ENCODE data around the gene PTPN1. TPM values are rescaled to one million over a fixed set of nuclear protein-coding genes. Genes with fewer than 3 reads are reported as not detected.
A peak's percentile ranks its signal among the peaks of the same experiment; 100 is the strongest.

Gene PTPN1
- total and polyA plus RNA-seq, 2 of the 13 experiments (the other 11 are each of a cell fraction or from before 2014, with no cell fraction given) = 17.7 to 37.2 TPM

GRCh38 chr20:50469796-50470195 lies 40.4 kb upstream of the PTPN1 start (continued):
- no peak for TF ChIP-seq BCLAF1 (IDR thresholded peaks at IDR 0.05)
- TF ChIP-seq DRAP1 (CRISPR knock-in tag; IDR thresholded peaks at IDR 0.05) = no peak
- TF ChIP-seq SNAI1 (CRISPR knock-in tag; IDR thresholded peaks at IDR 0.05; ENCODE audit: borderline replicate concordance) = no peak
- no peak for TF ChIP-seq ZNF792 (CRISPR knock-in tag; IDR thresholded peaks at IDR 0.05)
- no peak for TF ChIP-seq FOXP1 (IDR thresholded peaks at IDR 0.05)
- TF ChIP-seq FOXP1 (CRISPR knock-in tag; IDR thresholded peaks at IDR 0.05) = no peak
- no peak for TF ChIP-seq SNAPC2 (CRISPR knock-in tag; IDR thresholded peaks at IDR 0.05)
- no peak for TF ChIP-seq JARID2 (CRISPR knock-in tag; IDR thresholded peaks at IDR 0.05; ENCODE audit: insufficient replicate concordance)
- no peak for TF ChIP-seq TRIM22 (IDR thresholded peaks at IDR 0.05)
- TF ChIP-seq EEA1 (CRISPR knock-in tag; IDR thresholded peaks at IDR 0.05; ENCODE audit: borderline replicate concordance) = no peak
- no peak for TF ChIP-seq SNAPC5 (CRISPR knock-in tag; IDR thresholded peaks at IDR 0.05; ENCODE audit: borderline replicate concordance)
- no peak for TF ChIP-seq CERS6 (CRISPR knock-in tag; IDR thresholded peaks at IDR 0.05)
- TF ChIP-seq AGO1 (IDR thresholded peaks at IDR 0.05; ENCODE audit: low read depth, low read length, poor library complexity, severe bottlenecking) = no peak
- peak; percentile 45 for TF ChIP-seq NCOA2 (CRISPR knock-in tag; IDR thresholded peaks at IDR 0.05)
- TF ChIP-seq ZNF337 (CRISPR knock-in tag; IDR thresholded peaks at IDR 0.05; ENCODE audit: borderline replicate concordance, low read depth) = no peak
- no peak for TF ChIP-seq CBX5 (CRISPR knock-in tag; IDR thresholded peaks at IDR 0.05; ENCODE audit: borderline replicate concordance)
- TF ChIP-seq ZNF142 (CRISPR knock-in tag; IDR thresholded peaks at IDR 0.05) = no peak
